Right ventricle myocardium inferior (tissue), 1 donor: ENCODE results near the gene AP2A1. TPM values are rescaled to one million over a fixed set of nuclear protein-coding genes. Genes with fewer than 3 reads are reported as not detected.

Experiments
- microRNA-seq: library from miRNA; unstranded; fragments of <30 nt; microRNA quantifications from one replicate; pipeline ENCODE4 v1.2.0, GENCODE V29; 2020
- total RNA-seq: library from RNA; stranded (reverse); fragmentation: NEBNext Ultra II Directional; extraction: Animal tissue kit (Norgen Biotek cat#: 25700); gene quantifications from one replicate; pipeline ENCODE4 v1.2.1, GENCODE V29; 2021
- donor health status: DM: no; HTN: yes; CAD: no; lungs with severe emphysema.

Gene AP2A1
- total RNA-seq, 1 donor from 2014 or later, result 76.4 TPM

Small RNA genes within 50 kb of the gene (microRNA-seq; reads per million reads assigned to microRNA genes)
- gene MIR4749, result not detected
- gene MIR6799, result not detected
- gene MIR6800, result not detected

Other genes with a start within 250 kb of the AP2A1 start
- gene RCN3, start 239.0 kb upstream of the AP2A1 start, total RNA-seq, result 7.4 TPM
- 49.6 TPM for gene NOSIP, start 186.4 kb upstream of the AP2A1 start, total RNA-seq
- gene PRRG2, start 185.7 kb upstream of the AP2A1 start, total RNA-seq, result 0.76 TPM
- gene PRR12, start 175.8 kb upstream of the AP2A1 start, total RNA-seq, result 14.5 TPM
- gene RRAS, start 126.9 kb upstream of the AP2A1 start, total RNA-seq, result 120 TPM
- 42.5 TPM for gene SCAF1, start 124.8 kb upstream of the AP2A1 start, total RNA-seq
- gene IRF3, start 101.1 kb upstream of the AP2A1 start, total RNA-seq, result 36.4 TPM
- gene BCL2L12, start 101.1 kb upstream of the AP2A1 start, total RNA-seq, result 10.6 TPM
- gene PRMT1, start 89.7 kb upstream of the AP2A1 start, total RNA-seq, result 122 TPM
- gene ADM5, start 77.4 kb upstream of the AP2A1 start, total RNA-seq, result 0.84 TPM
- gene CPT1C, start 75.9 kb upstream of the AP2A1 start, total RNA-seq, result 2.9 TPM
- gene TSKS, start 3.7 kb upstream of the AP2A1 start, total RNA-seq, result 0.57 TPM
- 21.0 TPM for gene FUZ, start 46.3 kb downstream of the AP2A1 start, total RNA-seq
- 70.4 TPM for gene MED25, start 51.3 kb downstream of the AP2A1 start, total RNA-seq
- 122 TPM for gene PTOV1, start 84.2 kb downstream of the AP2A1 start, total RNA-seq
- 36.9 TPM for gene PNKP, start 100.6 kb downstream of the AP2A1 start, total RNA-seq
- 37.2 TPM for gene AKT1S1, start 110.4 kb downstream of the AP2A1 start, total RNA-seq
- gene TBC1D17, start 110.7 kb downstream of the AP2A1 start, total RNA-seq, result 44.9 TPM
- gene IL4I1, start 129.9 kb downstream of the AP2A1 start, total RNA-seq, result 0.30 TPM
- 10.4 TPM for gene ATF5, start 162.2 kb downstream of the AP2A1 start, total RNA-seq
- 30.4 TPM for gene NUP62, start 162.5 kb downstream of the AP2A1 start, total RNA-seq
- 0.60 TPM for gene SIGLEC11, start 194.2 kb downstream of the AP2A1 start, total RNA-seq